Measurements from ENCODE around the gene PTH1R.

Gene PTH1R

GRCh38 chr3:46924921-46925584 is 47.5 kb downstream of the PTH1R start:
- H3K27ac ChIP-seq = no peak overlapping the region

GRCh38 chr3:46925585-46925934 is 48.0 kb downstream of the PTH1R start:
- H3K27ac ChIP-seq = no peak overlapping the region
- no peak for DNase-seq (ENCODE audit: low read depth, low spot score)

More at GRCh38 chr3:46924921-46925584, 47.5 kb downstream of the PTH1R start:
- DNase-seq (ENCODE audit: low read depth, low spot score) = no peak

GRCh38 chr3:46926039-46926438 is 48.5 kb downstream of the PTH1R start:
- peak overlapping the region; percentile 27 for H3K27ac ChIP-seq
- no peak for DNase-seq (ENCODE audit: low read depth, low spot score)

- peak overlapping the region; percentile 27 for H3K27ac ChIP-seq
Measured at GRCh38 chr3:46926447-46926846, 48.9 kb downstream of the PTH1R start.

GRCh38 chr3:46926871-46927717 is 49.6 kb downstream of the PTH1R start:
- peak overlapping the region; percentile 27 for H3K27ac ChIP-seq
- DNase-seq (ENCODE audit: low read depth, low spot score) = no peak

More at GRCh38 chr3:46926447-46926846, 48.9 kb downstream of the PTH1R start:
- DNase-seq (ENCODE audit: low read depth, low spot score) = no peak

GRCh38 chr3:46927718-46928073 is 50.2 kb downstream of the PTH1R start:
- DNase-seq (ENCODE audit: low read depth, low spot score) = no peak
- H3K27ac ChIP-seq = peak overlapping the region; percentile 27

- peak overlapping the region; percentile 27 for H3K27ac ChIP-seq
- no peak for DNase-seq (ENCODE audit: low read depth, low spot score)
Measured at GRCh38 chr3:46928282-46928681, 50.8 kb downstream of the PTH1R start.

GRCh38 chr3:46929324-46929723 is 51.8 kb downstream of the PTH1R start:
- DNase-seq (ENCODE audit: low read depth, low spot score) = no peak
- H3K27ac ChIP-seq = peak overlapping the region; percentile 98

- H3K27ac ChIP-seq = peak overlapping the region; percentile 98
- no peak for DNase-seq (ENCODE audit: low read depth, low spot score)
Measured at GRCh38 chr3:46930166-46930944, 52.8 kb downstream of the PTH1R start.

- H3K27ac ChIP-seq = peak overlapping the region; percentile 98
Measured at GRCh38 chr3:46930945-46931403, 53.5 kb downstream of the PTH1R start.

GRCh38 chr3:46931631-46932331 is 54.3 kb downstream of the PTH1R start:
- DNase-seq (ENCODE audit: low read depth, low spot score) = no peak
- peak overlapping the region; percentile 98 for H3K27ac ChIP-seq

More at GRCh38 chr3:46930945-46931403, 53.5 kb downstream of the PTH1R start:
- DNase-seq (ENCODE audit: low read depth, low spot score) = no peak

GRCh38 chr3:46932455-46933225 is 55.1 kb downstream of the PTH1R start:
- peak overlapping the region; percentile 98 for H3K27ac ChIP-seq

GRCh38 chr3:46933261-46933660 is 55.7 kb downstream of the PTH1R start:
- peak overlapping the region; percentile 98 for H3K27ac ChIP-seq
- DNase-seq (ENCODE audit: low read depth, low spot score) = no peak

More at GRCh38 chr3:46932455-46933225, 55.1 kb downstream of the PTH1R start:
- DNase-seq (ENCODE audit: low read depth, low spot score) = no peak

- no peak for DNase-seq (ENCODE audit: low read depth, low spot score)
- H3K27ac ChIP-seq = peak overlapping the region; percentile 98
Measured at GRCh38 chr3:46934072-46934471, 56.6 kb downstream of the PTH1R start.

- H3K27ac ChIP-seq = peak overlapping the region; percentile 98
- peak; percentile 50 for DNase-seq (ENCODE audit: low read depth, low spot score)
Measured at GRCh38 chr3:46934498-46935167, 57.1 kb downstream of the PTH1R start.

GRCh38 chr3:46935168-46935858 is 57.8 kb downstream of the PTH1R start:
- peak overlapping the region; percentile 98 for H3K27ac ChIP-seq
- DNase-seq (ENCODE audit: low read depth, low spot score) = peak; percentile 65

GRCh38 chr3:46935989-46936558 is 58.6 kb downstream of the PTH1R start:
- H3K27ac ChIP-seq = peak overlapping the region; percentile 98
- no peak for DNase-seq (ENCODE audit: low read depth, low spot score)

Measured in epithelial cell of prostate (primary cell).